ENCODE measurements around the gene CDC45.

CDC45 gene

GRCh38 chr22:19498154-19498865 is 18.6 kb downstream of the CDC45 start:
- no peak for DNase-seq

- no peak for DNase-seq
Observed at GRCh38 chr22:19498866-19499190, 19.1 kb downstream of the CDC45 start.

GRCh38 chr22:19499236-19499879 is 19.6 kb downstream of the CDC45 start:
- DNase-seq: no peak

GRCh38 chr22:19499880-19500242 is 20.1 kb downstream of the CDC45 start:
- no peak for DNase-seq

- DNase-seq: no peak
Observed at GRCh38 chr22:19501897-19502447, 22.3 kb downstream of the CDC45 start.

- DNase-seq: no peak
Observed at GRCh38 chr22:19503367-19503766, 23.6 kb downstream of the CDC45 start.

- no peak for DNase-seq
Observed at GRCh38 chr22:19503869-19504268, 24.1 kb downstream of the CDC45 start.

GRCh38 chr22:19504900-19505734 is 25.4 kb downstream of the CDC45 start:
- DNase-seq: no peak

- no peak for DNase-seq
Observed at GRCh38 chr22:19505735-19506126, 26.0 kb downstream of the CDC45 start.

GRCh38 chr22:19506212-19506611 is 26.5 kb downstream of the CDC45 start:
- DNase-seq: no peak

GRCh38 chr22:19507534-19507861 is 27.8 kb downstream of the CDC45 start:
- DNase-seq: no peak

- no peak for DNase-seq
Observed at GRCh38 chr22:19508024-19508776, 28.5 kb downstream of the CDC45 start.

GRCh38 chr22:19509191-19509590 is 29.5 kb downstream of the CDC45 start:
- no peak for DNase-seq

- DNase-seq: no peak
Observed at GRCh38 chr22:19509923-19510322, 30.2 kb downstream of the CDC45 start.

- DNase-seq: no peak
Observed at GRCh38 chr22:19510919-19511341, 31.2 kb downstream of the CDC45 start.

GRCh38 chr22:19513823-19514222 is 34.1 kb downstream of the CDC45 start:
- no peak for DNase-seq

- no peak for DNase-seq
Observed at GRCh38 chr22:19514831-19515565, 35.3 kb downstream of the CDC45 start.

- DNase-seq: no peak
Observed at GRCh38 chr22:19515654-19516377, 36.1 kb downstream of the CDC45 start.

GRCh38 chr22:19516378-19517170 is 36.9 kb downstream of the CDC45 start:
- no peak for DNase-seq

GRCh38 chr22:19517171-19517500 is 37.4 kb downstream of the CDC45 start:
- no peak for DNase-seq

Measured in activated CD4-positive, alpha-beta T cell treated with anti-CD3 and anti-CD28 coated beads, Interleukin-2, amount 50 U/mL, for 16 hours (primary cell).